Measurements from ENCODE around the gene DRC3.

DRC3 gene

DNA sequence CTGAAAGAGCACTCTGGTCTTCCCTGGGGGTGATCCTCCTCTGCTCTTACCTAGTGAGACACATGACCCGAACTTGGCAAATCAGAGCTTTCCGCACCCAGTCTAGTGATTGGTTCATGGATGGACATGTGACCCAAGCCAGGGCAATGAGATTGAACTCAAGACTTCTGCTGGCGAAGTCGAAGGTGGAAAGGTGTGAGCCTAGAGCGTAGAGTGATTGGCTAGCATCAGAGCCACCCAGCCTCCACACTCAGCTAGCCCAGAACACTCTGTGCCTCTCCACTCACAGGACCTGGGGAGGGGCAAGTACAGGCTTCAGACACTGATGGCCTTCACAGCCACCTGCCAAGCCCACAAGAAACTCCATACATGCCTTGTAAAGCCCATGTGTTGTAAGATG, 48.7 kb downstream of the DRC3 start:
- in situ Hi-C loops (cut with HindIII; ENCODE audit: low sequenced_read_pairs): no loop called here

DNA sequence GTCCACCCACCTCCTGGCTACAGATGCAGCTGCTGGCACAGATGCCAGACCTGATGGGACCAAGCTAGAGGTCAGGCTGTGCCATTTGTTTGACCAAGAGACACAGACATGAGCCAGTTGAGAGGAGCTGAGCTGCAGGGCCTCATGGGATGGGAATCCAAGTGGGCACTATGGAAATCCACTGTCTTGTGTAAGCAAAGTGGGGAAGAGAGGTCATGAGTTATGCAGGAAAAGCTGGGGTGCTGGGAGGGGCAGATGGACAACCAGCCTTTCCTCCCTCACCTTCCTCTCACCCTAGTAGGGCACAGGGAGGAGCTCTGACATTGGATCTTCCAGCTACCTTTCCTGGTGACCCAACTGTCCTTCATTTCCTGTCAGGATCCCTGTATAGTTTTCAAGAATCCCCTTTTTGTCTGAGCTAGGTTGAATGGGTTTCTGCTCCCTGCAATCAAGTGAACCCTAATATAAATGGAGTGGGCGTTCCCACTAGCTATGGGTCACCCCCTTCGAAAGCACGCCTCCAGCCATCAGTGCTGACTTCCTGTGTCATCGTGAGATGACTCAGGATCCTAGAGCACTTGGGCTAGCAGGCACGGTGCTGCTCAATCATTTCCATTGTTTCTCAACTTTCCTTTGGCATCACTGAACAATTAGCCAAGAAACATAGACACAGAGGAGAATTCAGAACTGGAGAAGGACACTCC, 52.7 kb downstream of the DRC3 start:
- in situ Hi-C loops (cut with HindIII; ENCODE audit: low sequenced_read_pairs): loop anchor here (25.0 kb wide), 1 partner anchor 363 kb away; no protein-coding TSS in a partner anchor
- no peak for TF ChIP-seq CTCF (IDR thresholded peaks at IDR 0.05; ENCODE audit: low read depth, low read length, missing control alignments)
- H3K4me3 ChIP-seq (ENCODE audit: low read depth, low read length): no peak overlapping the region
- no peak for DNase-seq (ENCODE audit: low read depth)

More for the DNA sequence above, 48.7 kb downstream of the DRC3 start:
- TF ChIP-seq CTCF (IDR thresholded peaks at IDR 0.05; ENCODE audit: low read depth, low read length, missing control alignments): no peak
- no peak for DNase-seq (ENCODE audit: low read depth)
- no peak overlapping the region for H3K4me3 ChIP-seq (ENCODE audit: low read depth, low read length)

DNA sequence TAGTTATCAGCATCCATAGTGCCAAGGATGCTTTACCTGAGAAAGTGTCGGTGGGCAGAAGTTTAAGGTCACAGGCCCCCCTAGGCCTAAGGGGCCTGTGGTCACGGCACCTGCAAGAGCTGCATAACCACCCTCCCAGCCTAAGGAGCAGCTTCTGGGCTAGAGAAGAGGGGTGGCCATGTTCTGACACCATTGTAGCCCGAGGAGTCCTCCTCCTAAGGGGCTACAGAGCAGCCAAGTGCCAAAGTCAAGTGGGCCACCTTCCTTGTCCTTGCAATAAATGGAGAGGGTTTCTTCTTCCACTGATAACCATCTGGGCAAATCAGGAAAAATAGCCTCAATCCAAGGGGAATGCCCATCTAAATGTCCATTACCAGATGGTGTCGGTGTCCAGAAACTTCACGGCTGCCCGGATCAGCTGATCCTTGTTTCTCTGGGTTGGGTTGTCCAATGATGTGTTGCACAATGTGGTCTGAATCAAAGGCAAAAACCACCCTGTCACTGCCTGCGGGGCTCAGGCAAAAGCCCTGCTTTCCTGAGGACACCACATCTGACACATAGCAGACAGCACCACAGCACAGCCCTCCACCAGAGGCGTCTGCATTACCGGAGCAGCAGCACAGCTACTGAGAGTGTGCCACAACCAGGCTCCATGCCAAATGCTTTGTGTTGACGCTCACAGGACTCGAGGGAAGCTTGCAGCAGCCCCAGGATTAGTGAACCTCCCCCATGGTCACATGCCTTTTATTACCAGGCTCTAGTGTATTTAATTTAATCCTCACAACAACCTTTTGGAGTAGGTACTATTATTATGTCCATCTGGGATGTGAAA, 53.5 kb downstream of the DRC3 start:
- in situ Hi-C loops (cut with HindIII; ENCODE audit: low sequenced_read_pairs): loop anchor here (25.0 kb wide), 1 partner anchor 364 kb away; no protein-coding TSS in a partner anchor
- DNase-seq (ENCODE audit: low read depth): peak; percentile 50

DNA sequence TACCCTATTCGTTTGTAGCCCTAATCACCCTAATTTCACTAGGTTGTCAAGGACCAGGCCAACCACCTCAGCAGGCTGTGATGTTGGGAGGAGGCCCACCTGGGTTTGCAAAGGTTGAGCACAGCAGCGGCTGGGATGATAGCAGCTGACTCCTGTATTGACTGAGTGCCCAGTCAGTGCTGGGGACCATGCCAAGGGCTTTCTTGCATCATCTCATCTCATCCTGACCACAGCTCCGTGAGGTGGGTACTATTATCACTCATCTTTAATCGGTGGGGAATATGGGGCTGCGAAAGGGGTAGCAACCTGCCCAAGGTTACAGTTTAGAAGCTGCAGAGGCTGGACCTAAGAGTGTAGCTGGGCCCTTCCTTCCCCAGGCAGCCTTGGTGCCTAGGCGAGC, 54.6 kb downstream of the DRC3 start:
- no peak for TF ChIP-seq CTCF (IDR thresholded peaks at IDR 0.05; ENCODE audit: low read depth, low read length, missing control alignments)
- in situ Hi-C loops (cut with HindIII; ENCODE audit: low sequenced_read_pairs): loop anchor here (25.0 kb wide), 1 partner anchor 365 kb away; no protein-coding TSS in a partner anchor
- no peak overlapping the region for H3K4me3 ChIP-seq (ENCODE audit: low read depth, low read length)
- DNase-seq (ENCODE audit: low read depth): no peak

More for the DNA sequence above, 53.5 kb downstream of the DRC3 start:
- H3K4me3 ChIP-seq (ENCODE audit: low read depth, low read length): no peak overlapping the region
- TF ChIP-seq CTCF (IDR thresholded peaks at IDR 0.05; ENCODE audit: low read depth, low read length, missing control alignments): no peak

GRCh38 chr17:18028114-18028951, 55.7 kb downstream of the DRC3 start:
- TF ChIP-seq CTCF (IDR thresholded peaks at IDR 0.05; ENCODE audit: low read depth, low read length, missing control alignments): no peak
- in situ Hi-C loops (cut with HindIII; ENCODE audit: low sequenced_read_pairs): loop anchor here (25.0 kb wide), 1 partner anchor 366 kb away; no protein-coding TSS in a partner anchor
- no peak for DNase-seq (ENCODE audit: low read depth)

More at GRCh38 chr17:18028114-18028951, 55.7 kb downstream of the DRC3 start:
- H3K4me3 ChIP-seq (ENCODE audit: low read depth, low read length): no peak overlapping the region
